Stromal cell of bone marrow (primary cell): Measurements from ENCODE around the gene TNFRSF18.

Experiments used
- DNase-seq: peaks from one replicate; pipeline ENCODE4 v3.0.0-alpha.2; 2012; ENCODE audit warnings: low read depth

Gene TNFRSF18

DNA sequence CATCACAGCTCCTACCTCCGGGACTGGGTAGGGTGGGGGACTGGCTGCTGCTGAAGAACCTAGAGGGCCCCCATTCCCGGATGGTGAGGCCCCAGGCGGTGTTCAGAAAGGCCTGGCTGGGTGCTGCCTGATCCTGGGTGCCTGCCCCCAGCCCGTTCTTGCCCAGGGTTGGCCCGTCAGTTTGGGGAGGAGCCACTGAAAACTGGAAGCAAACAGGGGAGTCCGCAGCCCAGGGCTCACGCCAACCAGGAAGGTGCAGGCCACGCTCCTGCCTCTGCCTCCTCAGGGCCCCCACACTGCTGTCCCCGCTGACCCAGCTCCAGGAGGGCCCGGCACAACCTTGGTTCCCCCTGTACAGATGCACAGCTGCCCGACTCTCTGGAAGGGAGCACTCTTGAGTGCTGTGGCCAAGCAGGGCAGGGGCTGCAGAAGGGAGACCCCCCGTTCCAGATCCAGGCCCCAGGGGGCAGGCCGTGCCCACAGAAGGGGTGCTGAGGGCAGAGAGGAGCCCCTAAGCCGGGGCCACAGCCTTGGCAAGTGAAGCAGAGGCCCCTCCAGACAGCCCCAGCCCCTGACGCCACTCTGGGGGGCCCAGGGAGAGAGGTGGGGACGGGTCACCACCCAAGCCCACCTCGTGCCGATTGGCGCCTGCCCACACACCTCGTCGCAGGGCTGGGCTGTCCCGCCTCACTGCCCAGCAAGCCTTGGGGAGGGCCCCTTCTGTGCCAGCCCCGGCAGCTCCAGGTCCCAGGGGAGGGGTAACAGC is 34.6 kb upstream of the TNFRSF18 start:
- DNase-seq = no peak

DNA sequence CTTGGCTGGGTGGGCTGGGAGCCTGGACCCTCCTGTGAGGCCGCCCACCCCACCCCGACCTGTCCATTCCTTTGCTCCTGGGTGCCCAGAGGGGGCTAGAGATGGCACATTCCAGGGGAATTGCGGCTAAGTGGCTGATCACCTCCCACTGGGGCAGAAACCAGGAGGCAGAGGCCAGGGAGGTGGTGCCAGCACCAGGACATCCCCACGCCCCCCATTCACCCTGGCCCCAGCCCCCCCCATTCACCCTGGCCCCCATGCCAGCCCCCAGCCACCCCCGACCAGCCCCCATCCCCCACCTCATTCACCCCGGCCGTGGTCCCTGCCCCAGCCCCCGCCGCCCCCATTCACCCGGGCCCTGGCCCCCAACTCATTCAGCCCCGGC is 33.9 kb upstream of the TNFRSF18 start:
- DNase-seq = no peak

DNA sequence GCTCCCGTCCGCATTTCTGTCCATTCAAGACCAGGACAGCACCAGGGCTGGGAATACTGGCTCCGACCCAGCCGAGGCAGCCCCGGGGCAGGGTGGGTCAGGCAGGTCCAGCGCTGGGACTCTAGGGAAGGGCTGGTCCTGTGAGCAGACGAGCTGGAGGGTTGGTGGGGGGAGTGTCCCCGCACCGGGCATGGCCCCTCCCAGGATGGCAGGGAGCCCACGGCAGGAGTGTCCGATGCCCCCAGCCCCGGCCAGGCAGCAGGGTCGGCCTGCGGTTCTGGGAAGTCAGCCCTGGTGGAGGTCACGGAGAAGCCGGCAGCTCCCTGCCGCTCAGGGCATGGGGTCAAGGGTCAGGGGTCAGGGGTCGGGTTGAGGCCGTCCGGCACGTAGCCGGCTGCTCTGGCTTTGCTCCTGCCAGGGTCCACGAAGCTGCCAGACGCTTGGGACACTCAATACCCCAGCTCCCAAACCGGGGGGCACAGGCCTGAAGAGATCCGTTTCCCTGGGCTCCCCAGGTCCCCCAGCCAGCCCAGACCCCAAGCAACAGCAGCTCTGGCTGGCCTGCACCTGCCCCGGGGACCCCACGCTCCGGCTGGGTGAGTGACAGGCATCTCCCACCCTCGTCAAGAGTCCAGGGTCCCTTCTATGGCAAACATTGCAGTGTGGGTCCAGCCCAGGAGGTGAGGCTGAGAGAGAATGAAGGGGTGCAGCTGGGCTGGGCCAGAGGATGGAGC is 33.4 kb upstream of the TNFRSF18 start:
- DNase-seq = no peak

DNA sequence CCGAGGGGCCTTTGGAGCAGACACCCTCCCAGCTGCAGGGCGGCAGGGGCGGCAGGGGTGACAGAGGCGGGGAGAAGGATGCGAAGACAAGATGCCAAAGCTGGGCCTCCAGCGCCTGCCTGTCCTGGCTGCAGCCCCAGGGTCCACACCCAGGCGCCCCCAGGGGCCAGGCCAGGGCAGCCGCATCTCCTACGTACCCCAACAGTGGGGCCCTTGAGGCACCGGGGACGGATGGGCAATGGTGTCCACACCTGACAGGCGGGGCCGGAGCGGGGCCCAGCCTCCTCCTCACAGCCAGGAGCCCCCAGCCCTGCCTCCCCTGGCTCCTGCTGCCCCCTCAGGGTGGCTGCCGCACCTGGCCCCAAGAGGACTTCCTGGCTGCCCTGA is 32.8 kb upstream of the TNFRSF18 start:
- no peak for DNase-seq

DNA sequence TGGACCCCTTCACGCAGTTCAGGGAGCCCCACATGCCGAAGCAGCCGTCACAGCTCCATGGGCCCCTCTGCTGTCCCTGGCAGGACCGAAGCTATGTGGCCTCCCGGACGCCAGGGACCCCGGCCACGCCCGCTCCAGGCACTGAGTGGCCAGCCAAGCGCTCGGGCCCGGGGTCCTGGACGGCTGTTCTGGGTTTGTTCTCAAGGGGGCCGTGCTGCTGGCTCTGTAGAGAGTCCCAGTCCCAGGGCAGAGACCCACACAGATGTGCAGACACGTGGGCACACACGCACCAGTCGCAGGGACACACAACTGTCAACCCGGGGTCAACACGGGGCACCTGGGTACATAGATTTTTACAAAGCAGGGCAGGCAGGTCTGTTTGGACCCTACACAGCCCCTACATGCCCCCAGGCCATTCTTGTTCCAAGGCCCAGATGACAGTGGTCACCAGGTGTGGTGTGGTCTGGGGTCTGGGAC is 32.3 kb upstream of the TNFRSF18 start:
- DNase-seq = no peak

DNA sequence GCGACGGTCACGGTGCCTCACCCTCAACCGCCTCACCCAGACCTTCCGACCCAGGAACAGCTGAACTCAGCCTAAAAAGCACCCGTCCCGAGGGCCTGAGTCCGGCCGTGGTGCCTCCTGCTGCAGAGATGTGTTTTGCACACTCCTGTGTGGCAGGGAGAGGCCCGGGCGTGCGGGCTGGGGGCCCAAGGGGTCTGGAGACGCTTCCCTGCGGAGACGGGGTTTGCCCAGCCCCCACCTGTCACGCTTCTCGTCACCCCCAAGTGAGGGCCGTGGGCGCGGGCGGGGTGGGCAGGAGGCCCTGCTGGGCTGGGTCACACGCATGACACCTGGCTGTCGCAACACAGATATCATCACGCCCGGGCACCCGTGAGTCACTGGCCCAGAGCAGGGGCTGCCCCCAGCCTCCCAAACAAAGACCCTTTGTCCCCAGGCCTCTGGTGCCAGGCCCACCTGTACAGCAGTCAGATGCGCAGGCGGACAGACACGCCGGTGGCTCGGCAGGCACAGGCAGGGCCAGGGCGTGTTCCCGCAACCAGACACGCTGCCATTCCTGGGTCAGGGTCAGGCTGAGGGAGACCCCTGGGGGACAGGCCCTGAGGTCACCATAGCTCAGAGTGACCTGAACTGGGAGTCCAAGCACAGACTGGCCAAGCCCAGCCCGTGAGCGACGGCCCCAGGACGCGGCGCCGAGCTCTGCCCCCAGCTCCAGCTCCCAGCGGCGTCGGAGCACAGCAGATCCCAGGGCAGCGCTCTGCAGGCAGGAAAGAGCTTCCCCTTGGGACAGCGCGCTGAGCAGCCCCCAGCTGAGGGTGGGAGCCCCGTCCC is 31.7 kb upstream of the TNFRSF18 start:
- DNase-seq = no peak

DNA sequence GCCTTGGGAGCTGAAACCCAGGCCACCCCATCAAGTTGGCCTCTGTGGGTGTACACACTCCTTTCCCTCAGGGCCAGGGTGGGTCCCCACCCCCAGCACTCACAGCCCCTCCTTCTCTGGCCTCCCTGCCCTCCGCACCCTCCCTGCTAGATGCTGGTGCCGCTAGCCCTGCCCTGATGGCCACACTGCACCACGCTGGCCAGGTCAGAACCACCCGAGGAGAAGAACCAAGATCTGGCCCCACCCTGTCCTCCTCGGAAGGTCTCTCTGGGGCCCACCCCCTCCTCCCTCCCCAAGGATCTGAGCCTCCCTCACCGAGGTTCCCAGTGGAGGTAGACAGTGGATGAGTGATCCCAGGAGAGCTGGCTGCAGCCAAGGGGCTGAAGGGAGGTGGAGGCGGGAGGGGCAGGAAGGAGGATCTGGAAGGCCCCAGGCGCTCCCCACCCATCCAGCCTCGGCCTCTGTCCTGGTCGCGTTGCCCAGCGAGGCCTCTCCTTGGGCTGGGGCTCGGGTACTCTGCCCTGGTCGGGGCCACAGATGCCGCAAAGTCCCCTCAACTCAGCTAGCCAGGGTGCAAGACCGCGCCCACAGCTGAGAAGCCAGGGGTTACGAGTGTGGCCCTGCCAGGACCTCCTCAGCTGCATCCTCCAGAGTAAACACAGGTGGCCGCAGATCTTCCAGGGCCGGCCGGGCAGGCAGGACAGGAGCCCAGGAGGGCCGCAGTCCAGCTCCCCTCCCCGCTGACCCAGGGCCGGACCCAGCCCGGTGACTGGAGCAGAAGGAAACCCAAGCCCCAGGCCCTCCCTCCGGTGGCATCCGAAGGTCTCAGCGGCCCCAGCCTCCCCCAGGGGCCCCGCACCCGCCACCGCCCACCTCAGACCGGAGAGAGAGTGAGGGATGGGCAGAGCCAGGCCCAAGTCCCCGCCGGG is 30.8 kb upstream of the TNFRSF18 start:
- no peak for DNase-seq

DNA sequence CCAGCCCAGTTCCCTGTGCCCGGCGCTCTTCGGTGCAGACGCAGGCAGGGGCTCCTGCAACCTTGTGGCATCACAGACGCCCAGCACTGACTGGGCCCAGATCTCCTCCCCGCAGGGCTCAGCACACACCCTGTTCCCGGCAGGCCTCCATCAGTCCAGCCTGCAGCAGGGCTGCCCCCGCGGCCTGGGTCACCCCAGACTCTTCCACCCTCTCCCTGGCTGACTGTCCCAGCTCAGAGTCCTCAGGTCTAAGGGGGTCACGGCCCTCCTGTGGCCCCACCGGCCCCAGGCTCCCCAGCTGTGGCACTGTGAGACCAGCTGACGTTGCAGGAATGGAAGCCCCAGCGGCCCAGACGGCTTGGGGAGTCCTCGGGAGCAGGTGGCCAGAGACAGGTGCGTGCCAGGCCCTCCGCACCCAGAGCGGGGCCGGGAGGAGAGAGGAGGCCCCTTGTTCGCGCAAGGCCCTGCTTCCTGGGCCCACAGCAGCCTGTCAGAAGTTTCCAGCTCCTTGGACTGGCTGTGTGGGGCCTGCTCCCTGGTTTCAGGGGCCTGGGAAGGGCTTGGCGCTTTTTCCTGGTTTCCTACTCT is 29.9 kb upstream of the TNFRSF18 start:
- no peak for DNase-seq

DNA sequence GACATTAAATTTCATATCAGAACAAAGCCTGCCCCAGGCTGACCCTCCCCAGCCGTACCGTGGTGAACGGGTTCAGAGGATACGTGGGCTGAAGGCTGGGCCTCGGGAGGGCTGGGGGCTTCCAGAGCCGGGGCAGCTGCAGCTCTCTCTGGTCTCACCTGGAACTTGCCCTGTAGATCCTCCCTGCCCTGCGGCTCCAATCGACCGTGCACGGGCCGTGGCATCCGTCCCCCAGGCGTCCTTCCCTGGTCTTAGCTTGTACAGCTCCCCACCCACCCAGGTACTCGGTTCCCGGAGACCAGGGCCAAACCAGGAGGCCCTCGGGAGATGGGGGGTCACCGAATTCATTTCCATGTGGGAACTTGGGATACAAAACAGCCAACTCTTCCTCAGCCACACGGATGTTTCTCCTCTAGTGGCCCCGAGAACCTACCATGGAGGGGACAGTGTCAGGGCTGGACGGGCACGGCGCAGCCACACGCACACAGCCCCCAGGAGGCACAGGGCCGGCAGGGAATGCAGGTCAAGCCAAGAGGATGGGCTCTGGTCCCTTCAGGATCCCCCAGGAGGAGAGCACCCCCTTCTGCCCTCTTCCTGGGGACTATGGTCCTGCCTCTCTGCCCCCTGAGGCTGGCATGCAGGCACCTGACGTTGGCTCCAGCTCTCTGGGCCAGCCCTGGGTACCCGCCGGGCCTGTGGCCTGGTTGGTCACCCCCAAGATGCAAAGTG is 28.8 kb upstream of the TNFRSF18 start:
- no peak for DNase-seq

DNA sequence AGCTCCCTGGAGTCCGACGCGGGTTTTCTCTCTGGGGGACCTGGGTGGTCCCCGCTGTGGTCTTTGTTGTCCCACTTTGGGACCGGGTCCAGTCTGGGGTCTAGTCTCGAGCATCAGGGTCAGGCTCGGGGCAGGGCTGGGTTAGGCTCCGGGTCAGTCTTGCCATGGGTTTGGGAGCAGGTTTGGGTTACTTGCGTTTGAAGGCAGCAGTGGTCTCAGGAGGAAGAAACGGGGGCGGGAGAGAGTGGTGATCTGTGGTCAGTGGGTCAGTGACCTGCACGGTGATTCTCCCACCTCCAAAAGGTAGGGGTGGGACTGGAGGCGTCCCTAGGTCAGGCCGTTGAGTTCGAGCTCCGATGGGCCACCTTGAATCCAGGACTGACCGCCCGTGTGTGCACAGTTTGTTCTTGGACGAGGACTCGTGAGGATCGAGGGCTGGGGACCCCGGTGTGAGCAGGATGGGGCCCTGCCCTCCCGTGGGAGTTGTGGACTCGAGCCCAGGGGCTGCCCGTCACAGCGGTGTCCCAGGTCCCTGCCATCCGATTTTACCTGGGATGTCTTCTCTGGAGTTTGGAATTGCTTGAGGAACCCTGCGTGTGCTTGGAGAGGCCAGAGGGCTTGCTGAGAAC is 27.9 kb upstream of the TNFRSF18 start:
- DNase-seq = no peak

DNA sequence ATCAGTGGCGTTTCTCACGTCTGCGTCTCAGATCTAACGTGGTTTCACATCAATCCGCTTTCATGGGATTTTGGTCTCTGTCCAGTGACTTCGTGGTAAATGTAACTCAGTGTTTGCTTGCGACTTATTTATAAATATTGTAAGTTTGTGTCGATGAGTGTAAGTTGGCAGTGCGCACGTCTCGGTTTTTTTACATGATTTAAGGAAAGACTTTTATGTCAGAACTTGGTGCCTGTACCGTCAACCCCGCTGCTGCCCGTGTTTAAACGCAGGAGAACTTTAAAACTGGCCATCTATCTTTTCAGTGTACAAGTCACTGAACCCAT is 27.1 kb upstream of the TNFRSF18 start:
- DNase-seq = no peak

DNA sequence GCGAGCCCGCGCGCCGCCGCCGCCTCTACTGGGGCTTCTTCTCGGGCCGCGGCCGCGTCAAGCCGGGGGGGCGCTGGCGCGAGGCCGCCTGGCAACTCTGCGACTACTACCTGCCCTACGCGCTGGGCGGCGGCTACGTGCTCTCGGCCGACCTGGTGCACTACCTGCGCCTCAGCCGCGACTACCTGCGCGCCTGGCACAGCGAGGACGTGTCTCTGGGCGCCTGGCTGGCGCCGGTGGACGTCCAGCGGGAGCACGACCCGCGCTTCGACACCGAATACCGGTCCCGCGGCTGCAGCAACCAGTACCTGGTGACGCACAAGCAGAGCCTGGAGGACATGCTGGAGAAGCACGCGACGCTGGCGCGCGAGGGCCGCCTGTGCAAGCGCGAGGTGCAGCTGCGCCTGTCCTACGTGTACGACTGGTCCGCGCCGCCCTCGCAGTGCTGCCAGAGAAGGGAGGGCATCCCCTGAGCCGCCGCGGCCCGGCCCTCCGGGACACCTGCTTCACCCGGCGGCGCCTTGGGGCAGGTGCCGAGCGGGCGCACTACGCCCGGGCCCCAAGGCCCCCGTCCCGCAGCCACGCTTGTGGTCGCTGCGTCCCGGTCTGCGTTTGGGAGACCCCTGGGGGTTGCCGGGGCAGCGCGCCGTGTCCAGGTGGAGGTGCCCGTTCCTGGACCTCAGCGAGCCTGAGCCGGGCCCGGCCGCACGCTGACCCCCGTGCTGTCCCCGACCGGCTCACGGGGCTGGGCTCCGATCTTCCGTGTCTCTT is 26.6 kb upstream of the TNFRSF18 start:
- DNase-seq = no peak

DNA sequence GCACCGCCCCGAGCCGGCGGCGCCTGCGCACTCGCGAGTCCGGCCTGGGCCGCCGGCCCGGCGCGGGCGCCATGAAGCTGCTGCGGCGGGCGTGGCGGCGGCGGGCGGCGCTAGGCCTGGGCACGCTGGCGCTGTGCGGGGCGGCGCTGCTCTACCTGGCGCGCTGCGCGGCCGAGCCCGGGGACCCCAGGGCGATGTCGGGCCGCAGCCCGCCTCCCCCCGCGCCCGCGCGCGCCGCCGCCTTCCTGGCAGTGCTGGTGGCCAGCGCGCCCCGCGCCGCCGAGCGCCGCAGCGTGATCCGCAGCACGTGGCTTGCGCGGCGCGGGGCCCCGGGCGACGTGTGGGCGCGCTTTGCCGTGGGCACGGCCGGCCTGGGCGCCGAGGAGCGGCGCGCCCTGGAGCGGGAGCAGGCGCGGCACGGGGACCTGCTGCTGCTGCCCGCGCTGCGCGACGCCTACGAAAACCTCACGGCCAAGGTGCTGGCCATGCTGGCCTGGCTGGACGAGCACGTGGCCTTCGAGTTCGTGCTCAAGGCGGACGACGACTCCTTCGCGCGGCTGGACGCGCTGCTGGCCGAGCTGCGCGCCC is 25.9 kb upstream of the TNFRSF18 start, which contains the start of gene B3GALT6:
B3GALT6 (plus strand) TSS at position 30 of the 588 bp plus-strand sequence; CDS start at position 72, 42 bp downstream.
- no peak for DNase-seq

DNA sequence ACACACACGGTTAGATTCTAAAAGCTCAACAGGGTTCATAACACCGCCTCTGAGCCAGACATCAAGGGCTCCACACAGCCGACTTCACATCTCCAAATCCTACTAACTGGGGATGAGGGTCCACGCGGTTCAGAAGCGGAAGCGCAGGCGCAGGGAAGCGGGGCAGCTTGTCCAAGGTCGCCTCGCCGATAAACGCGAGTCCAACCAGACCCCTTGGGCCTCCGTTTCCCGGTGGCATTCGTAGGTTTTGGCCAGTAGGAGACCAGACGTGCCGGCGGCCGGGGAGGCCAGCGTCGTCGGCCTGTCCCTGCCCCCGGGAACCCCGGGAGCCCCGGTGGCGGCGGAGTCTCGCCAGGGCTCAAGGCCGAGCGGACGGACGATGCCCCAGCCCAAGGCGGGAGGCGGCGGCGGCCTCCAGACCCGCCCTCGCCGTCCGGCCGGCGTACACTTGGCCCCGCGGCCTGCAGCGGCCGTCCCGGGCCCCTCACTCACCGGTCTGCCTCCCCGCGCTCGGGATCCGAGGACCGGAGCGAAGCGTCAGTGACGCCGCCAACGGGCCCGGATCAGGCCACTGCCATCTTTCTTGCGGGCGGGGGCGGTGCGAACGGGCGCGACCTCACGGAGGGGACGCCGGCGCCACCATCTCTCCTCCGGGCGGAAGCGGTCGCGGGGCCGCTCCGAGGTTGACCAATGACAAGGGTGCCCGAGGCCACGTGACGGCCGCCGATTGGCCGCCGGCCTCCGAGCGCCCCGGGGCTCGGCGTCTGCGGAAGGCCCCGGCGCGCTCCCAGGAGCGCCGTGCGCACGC is 25.2 kb upstream of the TNFRSF18 start, which contains the start of gene SDF4:
SDF4 (minus strand) TSS at position 602 of the 808 bp plus-strand sequence. CDS start 3,229 bp downstream, outside the sequence.
- peak; percentile 93 for DNase-seq

DNA sequence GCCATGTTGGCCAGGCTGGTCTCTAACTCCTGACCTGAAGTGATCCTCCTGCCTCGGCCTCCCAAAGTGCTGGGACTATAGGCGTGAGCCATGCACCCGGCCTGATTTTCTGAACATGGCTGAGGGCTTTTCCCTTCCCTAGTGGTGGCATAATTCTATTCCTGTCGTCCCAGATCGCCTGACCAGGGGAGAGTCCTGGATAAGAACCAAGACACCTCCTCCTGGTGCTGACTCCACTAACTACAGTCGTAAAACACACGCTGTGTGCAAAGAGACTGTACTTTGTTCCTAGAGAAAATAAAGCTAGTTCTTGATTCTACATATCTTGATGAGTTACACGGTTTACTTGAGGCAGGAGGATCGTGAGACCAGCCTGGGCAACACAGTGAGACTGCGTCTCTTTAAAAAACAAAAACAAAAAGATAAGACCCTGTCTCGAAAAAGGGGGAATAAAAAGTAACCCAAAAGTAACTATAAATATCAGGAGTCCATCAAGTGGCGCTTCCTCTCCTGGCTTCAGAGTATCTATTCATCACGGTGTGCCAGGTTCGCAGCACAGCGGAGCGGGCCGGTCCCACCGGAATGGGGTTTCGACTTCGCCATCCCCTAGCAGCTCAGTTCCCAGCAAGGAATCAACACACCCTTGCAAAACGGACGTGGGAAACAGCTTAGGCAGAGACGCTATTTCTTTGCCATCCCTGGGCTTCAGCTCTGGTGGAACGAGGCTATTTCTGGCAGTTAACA is 24.4 kb upstream of the TNFRSF18 start:
- DNase-seq = peak; percentile 70

DNA sequence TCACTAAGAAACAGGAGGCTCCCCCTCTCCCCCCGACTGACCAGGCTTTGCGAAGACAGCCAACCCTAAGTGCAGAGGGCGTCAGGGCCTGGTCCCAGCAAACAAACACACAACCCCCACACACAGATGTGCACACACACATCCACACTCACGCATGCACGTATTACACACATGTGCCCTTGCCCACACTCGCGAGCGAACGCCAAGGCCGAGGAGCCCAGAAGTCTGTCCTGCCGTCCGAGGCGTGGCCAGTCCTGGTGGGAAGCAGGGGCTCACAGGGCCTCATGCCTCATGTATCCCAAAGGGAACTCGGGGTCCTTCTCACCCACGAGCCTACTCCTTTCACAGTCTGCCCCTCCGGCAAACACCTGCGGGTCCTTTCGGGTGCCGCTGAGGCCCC is 23.4 kb upstream of the TNFRSF18 start:
- DNase-seq = no peak
